ENCODE results near the gene ATP1A3.

DNA sequence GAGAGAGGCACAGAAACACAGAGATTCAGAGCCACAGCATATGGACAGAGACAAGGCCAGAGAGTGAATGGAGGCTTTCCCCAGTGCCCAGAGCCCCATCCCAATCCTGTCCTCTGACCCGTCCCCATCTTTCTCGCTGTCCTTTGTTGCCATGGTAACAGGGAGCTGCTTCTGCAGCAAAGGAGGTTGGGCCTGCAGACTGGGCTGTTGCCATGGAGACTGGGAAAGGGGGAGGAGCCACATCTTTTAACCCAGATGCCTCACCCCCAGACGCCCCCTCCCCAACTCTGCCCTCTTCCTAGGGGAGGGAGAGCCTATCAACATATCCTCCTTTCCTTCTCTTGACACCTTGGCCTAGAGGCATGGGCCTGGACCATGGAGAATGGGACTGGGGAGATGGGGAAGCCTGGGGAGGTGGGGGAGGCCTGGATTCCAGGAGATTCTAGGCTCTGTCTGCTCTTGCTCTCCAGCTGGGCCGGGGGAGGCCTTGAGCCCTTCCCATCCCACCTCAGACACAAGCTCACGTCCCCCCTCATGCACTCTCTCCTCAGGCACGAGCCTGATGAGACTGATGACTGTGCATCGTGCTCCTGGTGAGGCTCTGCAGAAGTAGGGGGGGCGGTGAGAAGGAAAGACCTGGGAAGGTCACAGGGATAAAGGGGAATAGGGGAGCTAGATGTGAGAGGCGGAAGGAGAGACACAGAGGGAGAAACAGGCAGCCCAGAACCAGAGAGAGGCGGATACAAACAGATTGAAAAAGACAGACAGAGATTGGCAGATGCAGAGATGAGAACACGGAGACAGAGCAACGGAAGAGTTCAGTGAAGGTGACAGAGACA, 2.1 kb upstream of the ATP1A3 start:
- TF ChIP-seq EZH2 (optimal IDR thresholded peaks at IDR 0.05; ENCODE audit: low read depth, low read length): no peak
- TF ChIP-seq, protein P1, sequence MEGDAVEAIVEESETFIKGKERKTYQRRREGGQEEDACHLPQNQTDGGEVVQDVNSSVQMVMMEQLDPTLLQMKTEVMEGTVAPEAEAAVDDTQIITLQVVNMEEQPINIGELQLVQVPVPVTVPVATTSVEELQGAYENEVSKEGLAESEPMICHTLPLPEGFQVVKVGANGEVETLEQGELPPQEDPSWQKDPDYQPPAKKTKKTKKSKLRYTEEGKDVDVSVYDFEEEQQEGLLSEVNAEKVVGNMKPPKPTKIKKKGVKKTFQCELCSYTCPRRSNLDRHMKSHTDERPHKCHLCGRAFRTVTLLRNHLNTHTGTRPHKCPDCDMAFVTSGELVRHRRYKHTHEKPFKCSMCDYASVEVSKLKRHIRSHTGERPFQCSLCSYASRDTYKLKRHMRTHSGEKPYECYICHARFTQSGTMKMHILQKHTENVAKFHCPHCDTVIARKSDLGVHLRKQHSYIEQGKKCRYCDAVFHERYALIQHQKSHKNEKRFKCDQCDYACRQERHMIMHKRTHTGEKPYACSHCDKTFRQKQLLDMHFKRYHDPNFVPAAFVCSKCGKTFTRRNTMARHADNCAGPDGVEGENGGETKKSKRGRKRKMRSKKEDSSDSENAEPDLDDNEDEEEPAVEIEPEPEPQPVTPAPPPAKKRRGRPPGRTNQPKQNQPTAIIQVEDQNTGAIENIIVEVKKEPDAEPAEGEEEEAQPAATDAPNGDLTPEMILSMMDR (IDR thresholded peaks at IDR 0.05; ENCODE audit: low read length): no peak
- TF ChIP-seq EZH2phosphoT487 (IDR thresholded peaks at IDR 0.05; ENCODE audit: low read length): no peak
